GM18873 (cell line): ENCODE measurements around the gene IBTK.
"Not testable (repeated sequence)": the region's sequence is repeated elsewhere in the genome, so short reads cannot be mapped to it uniquely, and the experiment has no call there.

Source experiments
- ATAC-seq: cut with Tn5 transposase; IDR thresholded peaks from one replicate; pipeline ENCODE4 v1.9.1; 2021; ENCODE audit warnings: mild to moderate bottlenecking, moderate library complexity, moderate number of reproducible peaks; ENCODE audit not compliant: unreplicated experiment, low FRiP score

The IBTK gene

GRCh38 chr6:82247505-82248272, at the start of gene IBTK:
TSS of gene IBTK (minus strand) at chr6:82247744. CDS start at chr6:82240486, 7,258 bp downstream.
- peak; percentile 82 for ATAC-seq

GRCh38 chr6:82283771-82284410, 36.3 kb upstream of the IBTK start:
- no peak for ATAC-seq

- ATAC-seq, result not testable (repeated sequence)
Measured at GRCh38 chr6:82281550-82281949, 34.0 kb upstream of the IBTK start.

DNA sequence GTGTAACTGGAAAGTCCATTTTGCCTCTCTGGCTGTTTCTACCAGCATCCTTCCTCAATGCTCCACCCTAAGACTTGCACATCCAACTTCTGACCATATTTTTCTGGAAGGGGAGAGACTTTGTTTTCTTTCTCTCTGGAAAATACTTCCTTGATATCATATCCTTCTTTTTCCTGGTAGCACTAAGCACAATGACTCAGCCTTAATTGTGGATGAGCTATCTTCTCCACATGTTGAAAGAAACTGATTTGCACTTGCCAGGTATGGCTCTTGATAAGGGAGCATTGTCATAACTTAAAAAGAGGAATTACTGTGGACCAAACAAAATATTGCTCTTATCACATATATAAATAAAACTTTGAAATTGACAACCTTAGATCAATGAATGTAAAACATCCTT, 30.1 kb upstream of the IBTK start:
- no peak for ATAC-seq

GRCh38 chr6:82275686-82276085, 28.1 kb upstream of the IBTK start:
- ATAC-seq, result no peak

GRCh38 chr6:82273295-82273694, 25.8 kb upstream of the IBTK start:
- ATAC-seq, result no peak

GRCh38 chr6:82270881-82271635, 23.5 kb upstream of the IBTK start:
- ATAC-seq, result peak; percentile 64

DNA sequence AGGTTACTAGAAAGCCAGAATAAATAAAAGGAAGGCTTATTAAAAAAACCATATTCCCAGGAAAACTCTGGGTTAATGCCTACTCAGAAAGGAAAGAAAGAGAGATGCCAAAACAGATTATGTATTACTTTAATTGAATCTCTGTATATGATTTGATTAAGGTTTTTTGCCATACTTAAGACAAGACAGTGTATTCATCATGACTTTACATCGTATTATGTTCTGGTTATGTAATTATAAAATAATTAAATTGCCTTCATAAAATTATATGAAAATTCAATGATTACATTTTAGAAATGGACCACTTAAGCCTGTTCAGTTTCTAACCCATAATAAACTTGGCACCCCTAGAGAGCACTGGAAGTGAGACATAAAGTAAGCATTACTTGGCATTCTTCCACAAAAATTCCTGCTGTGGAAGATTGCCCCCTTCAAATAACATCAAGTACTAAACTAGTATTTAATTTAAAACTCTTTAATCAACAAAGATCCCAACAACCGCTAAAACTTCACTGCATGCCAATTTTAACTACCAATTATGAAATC, 20.8 kb upstream of the IBTK start:
- ATAC-seq, result no peak

GRCh38 chr6:82264824-82265223, 17.3 kb upstream of the IBTK start:
- ATAC-seq, result no peak

GRCh38 chr6:82264321-82264720, 16.8 kb upstream of the IBTK start:
- no peak for ATAC-seq

- ATAC-seq, result no peak
Measured at GRCh38 chr6:82263916-82264315, 16.4 kb upstream of the IBTK start.

DNA sequence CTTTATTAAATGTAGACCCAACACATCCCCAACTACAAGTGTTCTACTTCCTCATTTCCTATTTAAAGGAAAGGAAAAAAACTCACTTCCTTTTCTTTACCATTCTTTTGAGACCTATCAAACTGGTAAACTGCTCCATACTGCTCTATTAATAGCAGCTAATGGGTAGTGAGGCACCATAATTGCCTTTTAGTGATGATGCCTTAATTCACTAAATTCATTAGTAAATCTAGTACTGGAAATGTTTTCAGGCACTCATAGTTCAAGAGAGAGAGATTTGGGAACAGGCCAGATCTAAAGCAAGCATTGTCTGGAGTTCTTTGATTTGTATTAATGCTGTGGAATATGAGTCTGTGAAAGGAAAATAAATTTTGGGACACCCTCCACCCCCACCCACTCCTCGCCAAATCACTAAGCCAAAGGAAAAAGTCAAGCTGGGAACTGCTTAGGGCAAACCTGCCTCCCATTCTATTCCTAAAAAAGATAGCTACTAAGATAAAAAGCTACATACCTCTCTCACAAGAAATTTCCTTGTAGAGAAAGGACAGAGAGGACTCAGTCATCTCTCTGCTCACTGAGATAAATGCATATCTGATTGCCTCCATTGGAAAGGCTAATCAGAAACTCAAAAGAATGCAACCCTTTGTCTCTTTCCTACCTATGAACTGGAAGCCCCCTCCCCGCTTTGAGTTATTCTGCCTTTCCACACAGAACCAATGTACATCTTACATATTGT, 13.6 kb upstream of the IBTK start:
- ATAC-seq, result no peak

- ATAC-seq, result no peak
Measured at GRCh38 chr6:82259389-82259788, 11.8 kb upstream of the IBTK start.

DNA sequence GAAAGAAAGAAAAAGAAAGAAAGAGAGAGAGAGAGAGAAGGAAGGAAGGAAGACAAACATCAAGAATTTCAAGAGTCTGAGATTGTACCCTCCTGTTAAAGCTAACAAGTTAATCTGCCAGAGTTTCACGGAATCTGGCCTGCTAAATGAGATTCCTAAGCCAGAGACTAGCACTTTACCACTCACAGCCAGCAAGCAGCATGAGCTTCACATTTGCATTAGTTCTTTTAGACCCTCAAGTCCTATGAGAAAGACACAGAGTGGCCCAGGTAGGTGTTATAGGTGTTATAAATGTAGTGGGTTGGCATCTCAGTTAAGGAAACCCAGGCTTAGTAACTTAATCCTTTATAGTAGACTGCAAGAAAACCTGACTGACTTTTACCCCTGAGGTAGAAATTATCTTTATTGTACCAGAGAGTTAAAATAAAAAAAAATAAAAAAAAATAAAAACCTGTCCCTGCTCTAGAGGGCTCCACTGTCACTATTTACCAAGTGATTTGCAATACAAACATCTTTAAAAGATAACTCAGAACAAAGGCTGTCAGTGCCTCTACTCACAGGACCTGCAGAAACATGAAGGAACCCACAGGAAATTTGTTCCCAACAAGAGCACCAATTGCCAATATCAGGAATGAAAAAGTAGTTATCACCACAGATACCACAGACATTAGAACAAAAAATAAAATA, 9.7 kb upstream of the IBTK start:
- ATAC-seq, result no peak

DNA sequence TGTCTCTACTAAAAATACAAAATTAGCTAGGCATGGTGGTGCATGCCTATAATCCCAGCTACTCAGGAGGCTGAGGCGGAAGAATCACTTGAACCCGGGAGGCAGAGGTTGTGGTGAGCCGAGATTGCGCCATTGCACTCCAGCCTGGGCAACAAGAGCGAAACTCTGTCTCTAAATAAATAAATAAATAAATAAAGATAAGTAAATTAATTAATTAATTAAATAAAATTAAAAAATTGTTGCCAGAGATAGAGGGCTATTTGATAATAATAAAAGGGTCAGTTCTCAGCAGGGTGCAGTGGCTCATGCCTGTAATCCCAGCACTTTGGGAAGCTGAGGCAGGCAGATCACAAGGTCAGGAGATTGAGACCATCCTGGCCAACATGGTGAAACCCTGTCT, 7.2 kb upstream of the IBTK start:
- ATAC-seq, result not testable (repeated sequence)

- no peak for ATAC-seq
Measured at GRCh38 chr6:82251942-82252341, 4.4 kb upstream of the IBTK start.

- no peak for ATAC-seq
Measured at GRCh38 chr6:82249381-82250253, 2.1 kb upstream of the IBTK start.

DNA sequence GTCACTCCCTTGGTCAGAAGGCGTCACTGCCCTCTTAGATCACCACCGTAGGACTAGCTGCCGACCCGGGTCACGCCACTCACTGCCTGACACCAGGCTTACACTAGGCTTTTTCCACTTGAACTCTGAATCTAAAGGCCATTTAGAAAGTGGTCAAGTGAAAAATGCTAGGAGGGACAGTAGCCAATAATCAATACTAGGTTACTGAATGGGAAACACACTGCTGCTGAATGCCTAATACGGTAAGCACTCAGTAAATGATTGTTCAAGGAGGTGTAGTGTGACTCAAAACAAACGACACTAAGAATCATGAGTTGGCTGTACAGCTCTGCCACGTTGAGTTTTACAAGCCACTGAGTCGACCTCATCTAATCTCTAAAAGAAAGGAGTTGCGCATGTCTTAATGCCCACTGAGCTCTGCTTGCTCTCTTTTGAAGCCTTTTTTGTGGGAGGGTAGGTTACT, 760 bp upstream of the IBTK start:
- ATAC-seq, result peak; percentile 77
